HEK293T (cell line): ENCODE measurements around the gene CCDC169.

Experiments
- CTCF ChIA-PET: fragments of 350-600 bp; formaldehyde crosslinking; extraction: SDS; loops from one replicate; lab custom pipeline; 2021; ENCODE audit warnings: antibody characterized with exemption, inconsistent platforms; lab: Yijun Ruan, JAX
- POLR2A ChIA-PET: fragments of 350-600 bp; formaldehyde crosslinking; extraction: SDS; loops from one replicate; lab custom pipeline; 2020; ENCODE audit warnings: antibody characterized with exemption, inconsistent platforms; lab: Yijun Ruan, JAX
- DNase-seq: peaks from one replicate; pipeline ENCODE4 v3.0.0; 2012; ENCODE audit warnings: mixed read lengths; ENCODE audit errors: extremely low spot score
- ARNT ChIP-seq: fragments of 450-650 bp; IDR thresholded peaks from 2 replicates; pipeline ENCODE4 v1.6.1; 2017; ENCODE audit warnings: mild to moderate bottlenecking
- BHLHE40 ChIP-seq: fragments of 450-650 bp; IDR thresholded peaks from 2 replicates; pipeline ENCODE4 v1.6.1; 2016; ENCODE audit warnings: mild to moderate bottlenecking, moderate library complexity, borderline replicate concordance
- CTBP1 ChIP-seq: fragments of 450-650 bp; IDR thresholded peaks from 2 replicates; pipeline ENCODE4 v1.6.1; 2016; ENCODE audit warnings: borderline replicate concordance
- ELF4 ChIP-seq: fragments of 450-650 bp; IDR thresholded peaks from 2 replicates; pipeline ENCODE4 v1.6.1; 2017; ENCODE audit warnings: antibody characterized with exemption
- FOXA1 ChIP-seq: fragments of 450-650 bp; IDR thresholded peaks from 2 replicates; pipeline ENCODE4 v1.6.1; 2016; ENCODE audit warnings: mild to moderate bottlenecking
- FOXK2 ChIP-seq: fragments of 450-650 bp; IDR thresholded peaks from 2 replicates; pipeline ENCODE4 v1.6.1; 2016; ENCODE audit warnings: mild to moderate bottlenecking
- FOXM1 ChIP-seq: fragments of 450-650 bp; IDR thresholded peaks from 2 replicates; pipeline ENCODE4 v1.6.1; 2017; ENCODE audit warnings: mild to moderate bottlenecking, borderline replicate concordance
- HDGF ChIP-seq: fragments of 450-650 bp; IDR thresholded peaks from 2 replicates; pipeline ENCODE4 v1.6.1; 2017; ENCODE audit warnings: antibody characterized with exemption, borderline replicate concordance
- L3MBTL2 ChIP-seq: fragments of 450-650 bp; conservative IDR thresholded peaks from 2 replicates; pipeline ENCODE4 v1.6.1; 2016; ENCODE audit warnings: mild to moderate bottlenecking
- LEF1 ChIP-seq: fragments of 450-650 bp; IDR thresholded peaks from 2 replicates; pipeline ENCODE4 v1.6.1; 2017; ENCODE audit warnings: mild to moderate bottlenecking, borderline replicate concordance
- NFRKB ChIP-seq: fragments of 450-650 bp; IDR thresholded peaks from 2 replicates; pipeline ENCODE4 v1.6.1; 2016; ENCODE audit warnings: mild to moderate bottlenecking, moderate library complexity
- PKNOX1 ChIP-seq: fragments of 450-650 bp; IDR thresholded peaks from 2 replicates; pipeline ENCODE4 v1.6.1; 2016
- SP1 ChIP-seq: fragments of 450-650 bp; IDR thresholded peaks from 2 replicates; pipeline ENCODE4 v1.6.1; 2017
- SUZ12 ChIP-seq: fragments of 450-650 bp; IDR thresholded peaks from 2 replicates; pipeline ENCODE4 v1.6.1; 2016; ENCODE audit warnings: mild to moderate bottlenecking
- TARDBP ChIP-seq: fragments of 450-650 bp; IDR thresholded peaks from 2 replicates; pipeline ENCODE4 v1.6.1; 2016
- ZNF384 ChIP-seq: fragments of 450-650 bp; IDR thresholded peaks from 2 replicates; pipeline ENCODE4 v1.6.1; 2016

CCDC169 gene

GRCh38 chr13:36273431-36273830, 24.2 kb downstream of the CCDC169 start:
- POLR2A ChIA-PET: no interaction called here
- TF ChIP-seq FOXM1 (no peak), L3MBTL2 (no peak), BHLHE40 (no peak), FOXK2 (no peak), ZNF384 (no peak), HDGF (no peak), TARDBP (no peak), ELF4 (no peak), NFRKB (no peak), SUZ12 (no peak), SP1 (no peak), PKNOX1 (no peak), FOXA1 (no peak), LEF1 (no peak), ARNT (no peak), CTBP1 (no peak)
- DNase-seq: no peak
- CTCF ChIA-PET: interaction anchor here (0.5 to 1.7 kb wide), 3 partner anchors 10 to 463 kb away, joined by 3 to 4 read pairs (median 4); no protein-coding TSS in a partner anchor

GRCh38 chr13:36261976-36262375, 35.6 kb downstream of the CCDC169 start:
- ChIA-PET CTCF (no interaction called here), POLR2A (no interaction called here)
- no peak for TF ChIP-seq LEF1
- TF ChIP-seq TARDBP: no peak
- no peak for TF ChIP-seq SUZ12
- no peak for TF ChIP-seq FOXM1
- no peak for TF ChIP-seq ZNF384
- DNase-seq: no peak

GRCh38 chr13:36261011-36261410, 36.6 kb downstream of the CCDC169 start:
- POLR2A ChIA-PET: no interaction called here
- no peak for DNase-seq
- TF ChIP-seq FOXA1 (no peak), SUZ12 (no peak), CTBP1 (no peak), ELF4 (no peak), HDGF (no peak), TARDBP (no peak), LEF1 (no peak), FOXK2 (no peak), PKNOX1 (no peak), L3MBTL2 (no peak), BHLHE40 (no peak), NFRKB (no peak), SP1 (no peak), ARNT (no peak), FOXM1 (no peak), ZNF384 (no peak)
- CTCF ChIA-PET: no interaction called here

GRCh38 chr13:36259361-36260137, 38.1 kb downstream of the CCDC169 start:
- POLR2A ChIA-PET: no interaction called here
- TF ChIP-seq L3MBTL2 (no peak), SUZ12 (no peak), NFRKB (no peak), LEF1 (no peak), FOXK2 (no peak), ELF4 (no peak), TARDBP (no peak), ZNF384 (no peak), CTBP1 (no peak), FOXM1 (no peak), HDGF (no peak), FOXA1 (no peak), BHLHE40 (no peak), ARNT (no peak), SP1 (no peak), PKNOX1 (no peak)
- no peak for DNase-seq
- CTCF ChIA-PET: no interaction called here

- DNase-seq: no peak
- ChIA-PET CTCF (no interaction called here), POLR2A (no interaction called here)
- TF ChIP-seq LEF1 (no peak), TARDBP (no peak), ZNF384 (no peak), FOXA1 (no peak), NFRKB (no peak), ELF4 (no peak), HDGF (no peak), PKNOX1 (no peak), SP1 (no peak)
These were observed 38.8 kb downstream of the CCDC169 start for GRCh38 chr13:36258831-36259230.
